HG02623 (cell line): ENCODE data around the gene FRMD4A.

Source experiments
- ATAC-seq: cut with Tn5 transposase; IDR thresholded peaks from one replicate; pipeline ENCODE4 v1.9.1; 2021; ENCODE audit warnings: moderate library complexity; ENCODE audit not compliant: unreplicated experiment

FRMD4A gene

DNA sequence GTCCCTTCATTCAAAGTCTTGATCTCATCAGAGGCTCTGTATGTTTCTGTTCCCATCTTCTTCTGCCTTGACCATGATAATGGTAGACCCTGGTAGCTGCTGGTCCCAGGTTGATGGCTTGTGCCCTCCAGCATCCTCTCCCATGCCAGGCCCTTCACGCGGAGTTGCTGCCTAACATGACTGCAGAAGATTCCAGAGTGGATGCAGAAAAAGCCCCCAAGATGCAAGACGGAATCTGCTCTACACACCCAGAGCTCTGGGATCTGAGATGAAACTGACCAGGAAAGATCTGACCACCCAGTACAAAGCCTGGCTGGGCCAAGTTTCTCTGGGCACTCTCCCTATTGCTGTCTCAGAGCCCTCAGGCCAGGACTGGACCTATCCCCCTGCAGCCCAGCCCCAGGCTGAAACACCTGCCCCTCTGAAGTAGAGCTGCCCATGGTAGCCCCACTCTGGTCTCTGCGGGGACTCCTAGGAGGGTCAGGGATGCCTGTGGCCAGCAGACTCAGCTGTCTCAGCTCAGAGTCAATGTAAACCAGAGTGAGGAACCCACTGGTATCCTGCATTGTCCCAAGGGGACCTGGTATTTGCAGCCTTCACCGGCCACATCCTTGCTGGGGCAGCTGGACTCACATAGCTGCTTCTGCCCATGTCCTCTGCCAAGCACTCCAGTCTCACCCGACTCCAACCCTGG is 9.5 kb upstream of the FRMD4A start:
- no peak for ATAC-seq

DNA sequence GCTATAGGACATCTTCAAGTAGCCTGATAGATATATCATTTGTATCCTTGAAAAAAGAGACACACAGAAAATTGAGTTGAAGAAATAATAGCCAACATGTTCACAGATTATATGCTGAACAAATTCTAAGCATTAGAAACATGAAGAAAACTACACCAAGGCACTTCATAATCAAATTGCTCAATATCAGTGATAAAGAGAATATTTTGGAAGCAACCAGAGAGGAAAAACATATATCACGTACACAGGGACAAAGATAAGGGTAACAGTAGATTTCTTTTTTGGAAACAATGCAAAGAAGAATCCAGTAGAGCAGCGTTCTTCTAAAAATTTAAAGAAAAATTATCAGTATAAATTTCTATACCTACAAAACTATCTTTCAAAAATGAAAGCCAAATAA is 6.0 kb upstream of the FRMD4A start:
- ATAC-seq = no peak

DNA sequence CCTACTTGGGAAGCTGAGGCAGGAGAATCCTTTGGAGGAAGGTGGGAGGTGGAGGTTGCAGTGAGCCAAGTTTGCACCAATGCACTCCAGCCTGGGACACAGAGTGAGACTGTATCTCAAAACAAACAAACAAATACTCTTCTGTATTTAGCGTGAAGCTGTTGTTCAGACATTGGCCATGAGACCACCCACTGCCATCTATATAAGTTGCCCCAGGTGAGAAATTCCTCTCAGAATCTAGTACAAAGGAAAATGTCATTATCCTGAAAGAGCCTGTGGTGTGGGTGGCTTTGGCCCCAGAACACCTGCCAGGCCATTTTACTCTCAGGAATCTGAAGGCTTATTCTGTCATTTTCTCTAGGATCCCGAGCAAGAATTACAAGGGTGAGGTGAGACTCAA is 4.0 kb upstream of the FRMD4A start:
- ATAC-seq = no peak

DNA sequence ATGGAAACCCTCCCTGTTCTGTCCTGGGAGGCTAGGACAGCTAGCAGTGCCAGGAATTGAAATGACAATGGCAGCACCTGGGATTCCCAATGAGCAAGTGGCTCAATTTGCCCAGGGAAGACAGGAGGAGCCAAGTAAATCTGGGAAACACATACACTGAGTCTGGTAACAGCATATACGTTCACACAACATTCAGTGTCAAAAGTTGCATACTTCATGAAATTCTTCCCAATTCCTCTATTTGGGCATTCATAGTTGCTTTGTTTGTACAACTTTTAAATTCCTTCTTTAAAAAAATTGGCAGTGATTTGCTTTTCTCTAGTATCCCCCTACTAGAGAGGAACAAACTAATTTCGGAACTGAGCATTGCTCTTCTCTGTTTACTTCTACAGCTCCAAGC is 2.9 kb upstream of the FRMD4A start:
- no peak for ATAC-seq

DNA sequence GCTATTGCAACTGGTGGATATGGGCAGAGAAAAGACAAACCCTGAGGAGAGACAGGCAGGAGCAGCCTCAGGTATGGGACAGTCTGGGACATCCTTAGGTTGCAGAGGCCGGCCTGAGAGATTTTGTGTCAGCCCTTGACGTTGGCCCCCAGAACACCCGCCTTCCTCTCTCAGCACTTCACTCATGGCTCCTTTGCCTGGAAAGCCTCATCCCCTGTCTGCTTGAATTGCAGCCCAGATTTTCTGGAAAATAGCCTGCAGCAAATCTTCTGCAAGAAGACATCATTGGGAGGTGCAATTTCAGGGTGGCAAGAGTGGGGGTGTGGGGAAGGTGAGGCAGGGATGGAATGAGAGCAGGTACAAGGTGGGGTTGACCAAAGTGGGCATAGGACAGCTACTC is 2.2 kb upstream of the FRMD4A start:
- no peak for ATAC-seq

DNA sequence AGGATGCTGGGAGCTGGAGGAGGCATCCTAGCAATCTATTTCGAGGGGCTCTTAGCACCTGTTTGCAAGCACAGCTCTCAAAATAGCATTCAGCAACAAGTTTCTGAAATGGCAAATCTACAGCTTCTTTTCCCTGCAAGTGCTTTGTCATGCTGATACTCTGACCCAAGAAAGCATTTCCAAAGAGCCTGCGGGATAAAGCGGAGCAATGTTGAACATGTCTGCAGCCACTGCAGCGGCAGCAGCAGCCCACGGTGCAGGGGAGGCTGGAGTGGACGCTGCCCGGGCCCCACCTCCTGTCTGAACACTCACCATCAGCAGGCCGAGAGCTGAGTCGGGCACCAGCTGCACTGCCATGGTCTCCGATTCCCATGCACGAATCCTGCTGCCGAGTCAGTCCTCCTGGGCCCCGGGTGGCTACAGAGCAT is 964 bp downstream of the FRMD4A start:
- no peak for ATAC-seq

DNA sequence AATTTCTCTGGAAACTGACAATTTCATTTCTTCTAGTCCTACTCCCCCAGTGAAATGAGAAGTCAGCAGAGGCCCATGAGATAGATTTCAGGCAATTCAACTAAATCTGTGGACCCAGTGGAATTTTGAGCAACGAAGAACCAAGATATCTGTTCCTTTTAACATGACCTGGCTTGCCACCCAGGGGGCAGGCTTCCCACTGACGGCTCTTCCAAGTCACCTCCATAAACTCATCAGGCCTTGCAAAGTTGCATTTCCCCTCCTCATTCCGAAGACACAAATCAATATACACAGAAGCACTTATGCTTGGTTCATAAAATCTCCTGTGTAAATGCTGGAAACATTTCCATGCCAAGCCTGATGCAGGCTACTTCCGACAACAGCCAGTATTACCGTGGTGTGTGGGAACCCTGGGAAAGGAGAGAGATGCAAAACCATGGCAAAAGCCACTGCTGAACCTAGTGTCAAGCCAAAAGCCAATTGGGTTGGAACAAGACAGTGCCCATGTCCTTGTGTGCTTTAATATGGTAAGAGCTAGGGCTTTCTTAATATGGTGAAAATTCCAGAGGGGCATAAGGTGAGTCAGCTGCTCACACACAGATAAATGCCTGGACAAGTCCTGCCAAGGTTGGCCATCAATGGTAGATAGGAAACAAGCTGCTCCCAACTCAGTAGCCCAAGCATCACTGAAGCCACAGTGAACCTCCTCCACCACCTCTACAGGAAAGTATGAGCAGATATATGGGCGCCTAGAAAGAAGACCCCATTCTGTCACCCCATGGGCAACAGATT is 1.6 kb downstream of the FRMD4A start:
- no peak for ATAC-seq

DNA sequence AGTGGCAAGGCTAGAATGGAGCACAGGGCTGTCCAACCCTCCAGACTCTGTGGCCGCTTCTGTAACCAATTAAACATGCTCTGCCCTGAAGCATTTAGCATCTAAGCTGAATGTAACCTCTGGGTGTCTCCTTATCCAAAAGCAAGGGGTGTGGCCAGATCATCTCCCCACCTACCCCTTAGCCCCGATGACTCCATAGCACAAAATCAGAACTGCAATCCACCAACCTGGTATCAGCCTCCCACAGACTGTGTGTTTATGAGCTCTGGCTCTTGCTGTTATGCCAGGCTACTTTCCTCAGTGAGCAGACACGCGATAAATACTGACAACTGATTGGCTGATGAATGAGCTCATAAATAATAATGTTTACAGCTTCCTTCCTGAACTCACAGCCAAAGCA is 3.2 kb downstream of the FRMD4A start:
- ATAC-seq = no peak

DNA sequence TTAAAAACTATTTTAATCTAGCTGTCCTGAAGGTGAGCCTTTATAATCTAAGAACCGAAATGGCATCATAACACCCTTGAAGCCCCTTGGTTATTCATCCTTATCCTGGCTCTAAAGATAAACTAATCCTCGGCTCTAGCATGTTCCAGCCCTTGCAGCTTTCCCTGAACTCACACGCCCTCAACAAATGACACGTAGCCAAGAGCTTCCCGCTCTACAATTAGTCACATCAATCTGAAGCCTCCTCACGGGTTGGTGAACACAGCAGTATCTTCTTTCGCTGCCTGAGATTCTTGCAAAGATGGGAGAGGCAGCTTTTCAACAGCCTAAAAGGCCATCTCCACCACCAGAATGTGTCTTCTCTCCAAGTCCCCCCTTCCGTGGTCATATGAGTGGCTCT is 4.1 kb downstream of the FRMD4A start:
- ATAC-seq = no peak

DNA sequence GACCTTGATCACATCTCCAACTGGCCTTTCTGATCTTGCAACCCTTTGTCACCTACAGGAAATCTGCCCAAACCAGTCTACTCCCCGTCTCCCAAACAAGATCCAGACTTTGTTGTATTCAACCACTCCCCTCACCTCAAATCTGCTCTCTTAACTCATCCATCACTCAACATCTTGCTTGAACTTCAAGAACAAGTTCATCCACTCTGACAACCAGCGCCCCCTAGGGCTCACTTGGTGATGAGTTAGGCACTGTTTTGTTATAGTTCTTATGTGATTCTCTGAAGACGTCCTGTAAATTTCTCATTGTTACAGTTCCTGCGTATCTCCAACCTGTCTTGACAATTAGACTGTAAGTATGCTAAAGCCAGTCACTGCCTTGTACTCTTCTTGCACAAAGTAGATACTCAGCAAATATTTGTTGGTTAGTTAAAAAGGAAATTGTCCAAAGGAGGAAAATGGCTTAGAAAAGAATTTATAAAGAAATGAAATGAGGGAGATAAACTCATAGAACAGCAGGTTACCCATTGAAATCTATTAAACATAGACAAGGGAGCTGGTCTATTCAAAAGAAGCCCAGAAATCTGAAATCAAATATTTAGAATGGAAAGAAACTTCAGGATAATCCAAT is 5.3 kb downstream of the FRMD4A start:
- ATAC-seq = no peak

DNA sequence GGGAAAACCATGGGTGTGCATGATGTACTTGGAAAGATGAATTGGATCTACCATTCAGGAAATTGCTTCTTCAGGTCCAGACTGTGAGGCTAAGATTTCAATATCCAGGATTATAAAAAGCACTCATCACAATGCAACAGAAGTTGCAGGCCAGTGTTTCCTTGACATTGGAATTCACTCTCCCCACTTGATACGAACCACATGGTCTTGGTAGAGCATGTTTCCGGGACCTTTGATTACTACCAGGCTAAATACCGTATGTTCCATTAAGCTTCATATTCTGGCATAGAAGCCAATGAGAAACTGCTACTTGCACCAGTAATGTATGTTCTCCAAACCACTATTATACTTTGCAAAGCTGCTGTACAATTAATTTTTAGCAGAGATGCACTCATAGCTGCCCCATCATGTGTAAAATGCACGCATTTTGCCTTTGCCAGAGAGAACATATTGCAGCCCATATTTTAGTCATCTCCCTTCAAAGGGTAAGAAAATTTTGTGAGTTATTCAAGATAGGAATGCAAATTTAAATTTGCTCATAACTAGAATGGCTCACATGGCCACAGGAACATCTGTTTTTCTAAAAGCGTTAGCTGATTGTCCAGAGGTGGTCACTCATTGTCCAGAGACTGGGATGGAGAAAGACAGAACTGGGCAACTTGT is 8.1 kb downstream of the FRMD4A start:
- no peak for ATAC-seq

DNA sequence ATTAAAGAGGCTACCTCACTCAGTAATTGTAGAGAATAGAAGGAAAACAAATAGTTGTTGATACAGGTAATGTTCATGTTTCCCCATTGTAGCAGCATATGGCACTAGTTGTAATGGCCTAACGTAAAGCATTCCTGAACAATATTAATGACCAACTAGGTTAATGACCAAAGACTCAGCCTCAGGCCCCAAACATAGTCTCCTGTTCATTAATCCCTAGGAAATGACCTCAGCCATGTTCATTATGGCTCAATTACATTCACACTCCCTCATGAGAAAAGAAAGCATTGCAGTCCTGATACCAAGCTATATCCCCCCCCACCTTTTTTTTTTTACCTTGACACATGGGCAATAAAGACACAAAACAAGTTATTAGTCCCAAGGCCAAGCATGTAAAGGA is 12.7 kb downstream of the FRMD4A start:
- ATAC-seq = no peak

DNA sequence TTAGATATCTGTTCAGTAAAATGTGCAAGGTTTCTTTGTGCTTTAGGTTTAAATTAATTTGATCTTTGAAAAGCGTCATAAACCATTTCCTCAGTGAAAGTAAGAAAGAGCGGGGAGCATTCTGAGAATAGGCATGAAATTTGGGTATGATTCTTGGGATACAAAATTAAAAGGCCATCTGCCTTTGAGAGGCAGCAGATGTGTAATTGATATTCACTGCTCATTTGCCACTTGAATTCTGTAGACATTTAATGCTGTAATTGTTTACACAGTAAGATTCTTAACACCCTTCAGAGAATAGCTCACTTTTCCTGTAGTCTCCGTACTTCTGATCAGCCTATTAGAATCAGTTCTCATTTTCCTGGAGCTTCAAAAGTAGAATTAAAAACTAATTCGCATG is 18.7 kb downstream of the FRMD4A start:
- no peak for ATAC-seq

DNA sequence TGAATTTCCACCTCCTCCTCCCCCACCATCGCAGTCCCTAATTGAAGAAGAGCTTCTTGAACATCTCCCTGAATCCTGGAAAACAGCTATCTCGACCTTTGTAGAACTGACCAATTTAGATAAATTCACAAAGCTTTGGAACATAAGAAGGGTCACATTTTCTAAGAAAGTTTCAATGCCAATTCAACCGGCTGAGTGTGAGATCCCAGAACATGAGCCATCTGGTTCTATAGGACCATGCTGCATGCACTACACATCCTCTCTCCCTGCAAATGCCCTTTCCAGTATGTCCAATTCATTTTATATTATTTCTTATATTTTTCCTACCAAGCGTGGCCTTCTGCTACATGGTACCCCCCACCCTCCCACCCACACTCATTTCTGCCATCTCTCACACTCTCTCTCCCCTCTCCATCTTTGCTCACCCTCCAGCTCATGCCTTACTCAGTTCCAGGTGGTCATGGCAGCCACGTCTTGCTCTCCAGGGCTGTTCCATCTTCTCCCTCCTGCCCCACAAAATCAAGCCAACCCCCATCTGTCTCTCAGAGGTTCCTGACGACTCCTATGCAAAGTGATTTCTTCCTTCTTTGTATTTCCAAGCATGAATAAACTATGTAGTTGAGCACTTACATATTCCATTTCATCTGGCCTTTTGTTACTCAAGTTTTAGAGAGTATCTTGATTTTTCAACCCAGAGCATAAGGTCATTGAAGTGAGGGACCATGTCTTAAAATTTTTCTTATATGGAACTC is 19.3 kb downstream of the FRMD4A start:
- no peak for ATAC-seq

DNA sequence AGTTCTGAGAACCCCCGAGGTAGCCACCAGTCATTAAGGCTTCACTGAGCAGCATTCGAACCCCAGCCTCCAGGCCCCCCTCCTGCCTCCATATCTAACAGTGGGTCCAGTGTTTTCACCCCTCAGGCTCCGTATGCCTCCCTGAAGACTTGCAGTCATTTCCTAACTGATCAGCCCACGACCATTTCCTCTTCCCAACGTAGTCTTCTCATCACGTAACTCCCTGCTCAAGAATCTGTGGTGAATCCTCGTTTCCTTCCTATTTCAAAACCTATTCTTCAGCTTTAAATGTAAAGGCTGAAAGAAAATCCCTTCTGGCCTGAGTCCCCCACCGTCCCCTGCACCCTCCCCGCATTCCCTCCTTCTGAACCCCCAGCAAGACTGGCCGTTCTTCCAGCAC is 21.1 kb downstream of the FRMD4A start:
- no peak for ATAC-seq

DNA sequence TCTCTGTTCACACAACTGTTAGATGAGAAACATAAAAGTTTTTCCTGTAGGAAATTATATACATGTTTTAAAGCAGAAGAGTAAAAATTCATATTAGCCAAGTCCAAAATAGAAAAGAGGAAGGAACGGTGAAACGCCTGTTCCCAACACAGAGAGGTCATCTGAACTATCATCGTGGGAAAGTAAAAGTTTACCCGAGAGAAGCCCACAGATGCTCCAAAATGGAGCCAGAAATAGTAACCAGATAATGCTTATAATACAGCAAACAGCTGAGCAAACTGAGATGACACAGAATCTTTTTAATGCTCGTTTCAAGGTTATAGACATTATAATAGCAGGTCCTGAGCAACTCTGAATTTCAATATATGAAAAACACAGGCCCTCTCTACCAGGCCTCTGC is 24.5 kb downstream of the FRMD4A start:
- no peak for ATAC-seq

DNA sequence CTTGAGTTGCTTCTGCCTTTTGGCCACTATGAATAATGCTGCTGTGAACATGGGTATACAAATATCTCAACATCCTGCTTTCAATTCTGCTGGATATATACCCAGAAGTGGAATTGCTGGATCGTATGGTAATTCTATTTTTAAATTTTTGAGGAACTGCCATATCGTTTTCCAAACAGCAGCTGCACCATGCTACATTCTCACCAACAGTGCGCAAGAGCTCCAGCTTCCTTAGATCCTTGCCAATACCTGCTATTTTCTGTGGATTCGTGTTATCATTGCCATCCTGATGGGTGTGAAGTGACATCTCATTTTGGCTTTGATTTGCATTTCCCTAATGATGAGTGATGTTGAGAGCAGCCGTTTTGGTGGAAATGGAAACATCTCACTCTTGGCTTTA is 26.7 kb downstream of the FRMD4A start:
- ATAC-seq = no peak

DNA sequence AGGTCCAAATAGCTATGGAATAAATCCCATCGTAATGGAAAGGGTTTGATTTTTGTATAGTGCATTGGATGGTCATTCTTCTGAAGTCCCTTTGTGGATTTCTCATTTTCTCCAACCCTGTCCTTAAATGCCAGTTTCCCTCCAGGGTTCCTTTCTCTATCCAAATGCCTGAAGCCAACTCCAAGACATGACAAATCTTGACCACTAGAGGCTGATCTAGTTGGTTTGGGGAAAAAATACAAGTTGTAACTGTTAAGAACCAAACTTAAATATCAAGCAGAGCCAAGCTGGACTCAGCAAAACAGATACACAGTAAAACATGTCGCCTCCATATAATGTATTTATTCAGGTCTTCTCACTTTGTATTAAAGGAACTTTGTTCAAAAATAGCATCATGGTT is 28.7 kb downstream of the FRMD4A start:
- ATAC-seq = no peak

DNA sequence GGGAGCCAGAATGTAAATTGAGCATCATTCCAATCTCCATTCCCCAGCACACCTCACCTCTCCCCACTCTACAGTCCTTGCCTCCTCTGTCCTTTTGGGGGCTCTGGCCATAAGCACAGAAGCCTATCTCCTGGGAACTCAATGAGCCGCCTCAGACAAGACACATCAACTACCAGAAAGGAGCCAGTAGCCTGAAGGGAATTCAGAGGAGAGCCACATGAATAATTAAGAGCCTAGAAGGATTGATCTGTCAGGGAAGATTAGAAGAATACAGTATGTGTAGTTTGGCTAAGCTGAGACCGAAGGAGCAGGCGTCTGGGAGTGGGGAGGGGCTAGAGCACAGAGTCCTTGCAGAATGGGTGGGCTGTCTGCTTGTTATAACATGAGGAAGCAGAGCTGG is 31.2 kb downstream of the FRMD4A start:
- no peak for ATAC-seq

DNA sequence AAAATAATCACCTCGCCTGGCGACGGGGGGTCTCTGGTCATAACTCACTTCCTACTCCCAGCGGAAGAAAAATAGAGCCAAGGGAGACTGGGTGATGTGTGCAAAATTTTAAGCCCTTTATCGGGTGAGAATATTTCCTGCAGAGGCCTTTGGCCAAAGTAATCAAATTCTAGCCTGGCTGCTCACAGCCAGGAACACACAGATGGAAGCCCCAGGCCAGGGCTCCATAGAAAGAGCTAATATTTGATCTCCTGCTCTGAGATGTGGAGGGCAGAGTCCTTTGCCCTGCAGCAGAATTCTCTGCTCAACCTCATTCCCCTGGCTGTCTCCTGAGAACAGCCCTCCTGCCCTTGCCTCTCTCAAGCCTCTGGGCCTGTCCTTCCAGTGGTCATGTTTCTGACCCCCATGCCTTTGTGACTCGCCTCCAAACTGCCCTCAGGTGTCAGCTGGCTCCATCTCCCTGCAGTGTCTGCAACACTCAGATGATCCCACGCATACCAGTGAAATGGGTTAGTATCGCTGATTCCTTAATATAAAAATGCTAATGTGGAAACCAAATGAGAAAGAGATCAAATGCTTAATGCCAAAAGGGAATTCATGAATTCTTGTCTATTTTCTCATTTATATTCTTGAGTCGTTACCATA is 34.5 kb downstream of the FRMD4A start:
- ATAC-seq = no peak
